Activated T-helper 1 cell treated with anti-CD3 and anti-CD28 coated beads, Interleukin-2, amount 50 U/mL, for 16 hours (primary cell): Measurements from ENCODE around the gene CCL28.
"Not testable (repeated sequence)": the region's sequence is repeated elsewhere in the genome, so short reads cannot be mapped to it uniquely, and the experiment has no call there.

Source experiments
- DNase-seq, 2 donors: peaks; one replicate each; pipeline ENCODE4 v3.0.0-alpha.2; 2020; ENCODE audit warnings: low read depth in 1 of 2, low spot score in 1 of 2

CCL28 gene, protein sequence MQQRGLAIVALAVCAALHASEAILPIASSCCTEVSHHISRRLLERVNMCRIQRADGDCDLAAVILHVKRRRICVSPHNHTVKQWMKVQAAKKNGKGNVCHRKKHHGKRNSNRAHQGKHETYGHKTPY

DNA sequence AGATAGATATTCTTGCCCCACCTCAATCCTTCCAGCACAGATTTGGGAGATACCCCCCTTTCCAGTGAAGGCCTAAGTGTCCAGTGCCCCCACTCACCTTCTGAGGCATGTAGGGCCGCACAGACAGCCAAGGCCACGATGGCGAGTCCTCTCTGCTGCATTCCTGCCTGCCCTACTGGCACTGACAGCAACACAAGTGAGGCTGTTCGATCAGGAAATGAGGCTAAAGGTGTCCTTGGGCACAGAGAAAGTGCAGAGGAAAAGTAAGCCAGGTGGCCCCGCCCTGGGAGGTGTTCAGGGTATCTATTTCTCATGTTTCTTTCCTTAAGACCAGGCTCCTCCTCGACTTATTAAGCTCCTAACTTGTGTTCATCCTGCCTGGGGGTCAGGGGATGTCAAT is at the start of gene CCL28:
Gene CCL28 (minus strand): TSS at position 236 of the 400 bp plus-strand sequence. CDS start 75 bp downstream, at position 161.
- DNase-seq: no peak

DNA sequence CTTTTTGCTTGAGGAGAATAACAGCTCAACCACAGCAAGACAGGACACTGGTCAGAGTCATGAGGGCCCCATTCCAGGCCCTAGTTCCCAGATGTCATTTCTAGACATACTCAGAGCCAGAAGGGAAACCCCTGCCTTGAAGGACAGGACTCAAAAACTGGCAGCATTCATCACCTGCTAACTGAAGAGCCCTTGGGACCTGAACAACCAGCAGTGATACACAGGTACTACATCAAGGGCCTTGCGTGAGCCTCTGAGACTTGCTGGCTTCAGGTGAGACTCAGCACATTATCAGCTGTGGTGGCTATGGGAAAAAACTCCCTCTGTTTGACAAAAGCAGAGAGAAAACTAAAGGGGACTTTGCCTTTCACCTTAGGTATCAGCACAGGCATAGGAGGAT is 48.9 kb upstream of the CCL28 start:
- no peak for DNase-seq

DNA sequence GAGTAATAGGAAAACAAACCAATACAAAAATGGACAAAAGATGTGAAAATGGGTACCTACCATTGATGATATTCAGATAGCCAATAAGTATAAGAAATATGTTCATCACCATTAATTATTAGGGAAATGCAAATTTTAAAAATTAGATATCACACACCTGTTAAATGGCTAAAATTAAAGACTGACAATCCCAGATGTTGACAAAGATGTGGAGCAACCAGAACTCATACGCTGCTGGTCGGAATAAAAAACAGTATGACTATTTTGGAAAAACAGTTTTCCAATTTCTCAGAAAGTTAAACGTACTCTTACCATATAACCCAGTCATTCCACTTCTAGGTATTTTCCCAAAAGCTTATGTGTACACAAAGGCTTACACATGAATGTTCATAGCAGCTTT is 44.4 kb upstream of the CCL28 start:
- DNase-seq: no peak

DNA sequence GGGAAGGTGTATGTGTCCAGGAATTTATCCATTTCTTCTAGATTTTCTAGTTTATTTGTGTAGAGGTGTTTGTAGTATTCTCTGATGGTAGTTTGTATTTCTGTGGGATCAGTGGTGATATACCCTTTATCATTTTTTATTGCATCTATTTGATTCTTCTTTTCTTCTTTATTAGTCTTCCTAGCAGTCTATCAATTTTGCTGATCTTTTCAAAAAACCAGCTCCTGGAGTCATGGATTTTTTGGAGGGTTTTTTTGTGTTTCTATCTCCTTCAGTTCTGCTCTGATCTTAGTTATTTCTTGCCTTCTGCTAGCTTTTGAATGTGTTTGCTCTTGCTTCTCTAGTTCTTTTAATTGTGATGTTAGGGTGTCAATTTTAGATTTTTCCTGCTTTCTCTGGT is 29.4 kb upstream of the CCL28 start:
- not testable (repeated sequence) for DNase-seq

DNA sequence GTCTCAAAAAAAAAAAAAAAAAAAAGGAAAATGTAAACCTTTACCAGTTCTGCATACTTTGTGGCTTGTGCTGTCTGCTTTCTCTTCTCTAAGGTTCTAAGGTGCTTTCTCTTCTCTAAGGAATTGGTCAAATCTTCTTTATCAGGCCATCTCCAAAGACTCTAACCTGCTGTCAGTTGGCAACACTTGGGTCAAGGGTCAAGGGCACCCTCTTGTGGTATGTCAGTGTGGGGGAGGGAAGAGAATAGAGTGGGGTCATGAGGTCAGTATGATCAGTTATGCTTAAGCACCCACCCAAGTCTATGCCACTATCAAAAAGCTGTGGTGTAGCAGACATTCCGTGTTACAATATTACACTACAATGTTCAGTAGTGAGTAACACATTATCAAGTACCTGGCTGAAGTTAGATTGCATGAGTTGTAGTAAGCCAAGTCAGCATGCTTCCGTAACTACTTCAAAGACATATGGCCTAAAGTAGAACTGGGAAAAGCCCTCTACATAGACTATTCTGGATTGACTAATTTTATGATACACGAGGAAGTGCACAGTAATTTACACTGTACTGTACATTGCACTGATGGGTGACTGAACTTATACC is 25.0 kb upstream of the CCL28 start:
- DNase-seq: no peak

DNA sequence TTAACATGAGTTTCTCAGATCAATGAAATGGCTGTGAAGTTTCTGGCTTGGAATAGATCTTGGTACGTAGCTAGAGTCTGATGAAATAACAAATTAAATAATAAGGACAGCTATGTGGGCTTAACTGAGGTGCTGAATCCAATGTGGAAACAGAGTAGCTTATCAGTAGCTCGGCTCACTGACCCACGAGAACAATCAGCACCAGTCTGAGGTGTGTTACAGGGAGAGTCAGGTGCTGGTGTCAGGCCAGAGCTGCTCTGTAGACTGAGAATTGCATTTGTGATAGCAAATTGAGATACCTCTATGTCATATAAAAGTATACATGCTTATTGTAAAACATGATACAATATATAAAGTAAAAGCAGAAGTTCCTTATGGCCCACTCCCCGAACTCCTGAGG is 21.2 kb upstream of the CCL28 start:
- no peak for DNase-seq

DNA sequence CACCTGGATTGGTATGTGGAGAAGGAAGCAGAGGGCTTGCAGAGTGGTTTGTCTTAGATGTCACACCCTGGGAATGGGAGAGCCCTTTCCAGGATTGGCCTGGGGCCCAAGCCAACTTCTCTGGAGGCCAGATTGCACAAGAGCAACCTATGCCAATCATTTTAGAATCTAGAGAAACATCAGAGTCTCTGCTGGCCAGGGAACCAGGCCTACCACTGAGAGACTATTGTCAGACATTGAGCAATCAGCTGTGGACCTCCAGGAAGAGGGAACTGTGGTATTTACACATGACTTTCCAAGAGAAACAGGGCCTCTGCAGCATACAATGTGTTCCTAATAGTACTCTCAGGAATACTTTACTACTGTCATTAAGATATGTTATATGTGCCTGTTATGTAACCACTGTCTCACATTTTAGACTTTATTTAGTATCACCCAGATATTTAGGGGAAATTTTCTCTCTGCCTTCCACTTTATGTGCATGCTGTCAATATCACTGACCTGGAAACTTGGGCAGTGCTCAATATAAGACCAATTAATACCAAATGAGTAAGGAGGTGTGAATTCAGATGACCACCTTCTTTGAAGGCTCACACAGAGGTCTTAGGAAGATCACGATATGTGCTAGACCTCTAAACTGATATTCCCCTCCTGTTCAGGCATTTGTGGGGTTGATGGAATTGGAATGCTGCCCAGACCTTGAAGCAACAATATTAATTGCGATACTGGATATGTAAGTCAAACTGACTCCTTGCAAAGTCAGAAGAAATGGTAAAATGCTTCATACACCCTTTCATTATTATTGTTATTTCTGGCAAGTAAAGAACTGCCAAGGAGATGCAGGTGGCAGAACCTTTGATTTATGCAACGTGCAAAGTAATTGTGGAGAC is 20.5 kb upstream of the CCL28 start:
- DNase-seq: no peak

DNA sequence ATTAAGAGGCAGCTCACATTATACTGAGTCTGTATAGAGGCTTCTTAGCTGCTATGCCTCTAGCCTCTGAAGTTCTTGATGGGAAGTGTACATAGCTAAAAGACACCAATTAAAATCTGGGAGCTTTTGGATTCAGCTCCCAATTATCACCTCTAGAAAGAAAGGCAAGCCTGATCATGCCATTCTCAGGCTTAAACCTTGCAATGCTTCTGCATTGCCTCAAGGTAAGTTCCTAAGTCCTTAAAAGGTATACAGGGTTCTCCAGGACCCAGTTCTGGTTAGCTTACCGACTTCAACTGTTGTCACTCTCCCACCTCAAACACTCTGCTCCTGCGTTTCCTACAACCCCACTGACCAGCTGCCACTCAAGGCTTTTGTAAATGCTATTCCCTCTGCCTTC is 17.5 kb upstream of the CCL28 start:
- no peak for DNase-seq

DNA sequence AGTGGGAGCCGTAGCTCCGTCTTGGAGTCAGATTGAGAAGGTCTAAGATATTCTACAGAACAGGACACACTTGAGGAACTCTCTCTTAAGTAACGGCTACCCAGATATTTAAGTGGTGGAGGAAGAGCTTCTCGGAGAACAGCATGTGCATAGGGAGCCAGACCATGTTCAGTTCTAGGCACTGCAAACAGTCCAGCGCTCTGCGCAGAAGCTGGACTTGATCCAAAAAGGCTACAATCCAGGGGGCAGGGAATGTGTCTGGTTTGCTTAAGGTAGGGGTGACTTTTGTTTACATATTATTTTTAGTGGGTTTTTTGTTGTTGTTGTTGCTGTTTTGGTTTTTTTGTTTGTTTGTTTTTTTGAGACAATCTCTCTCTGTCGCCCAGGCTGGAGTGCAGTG is 16.8 kb upstream of the CCL28 start:
- DNase-seq: no peak

DNA sequence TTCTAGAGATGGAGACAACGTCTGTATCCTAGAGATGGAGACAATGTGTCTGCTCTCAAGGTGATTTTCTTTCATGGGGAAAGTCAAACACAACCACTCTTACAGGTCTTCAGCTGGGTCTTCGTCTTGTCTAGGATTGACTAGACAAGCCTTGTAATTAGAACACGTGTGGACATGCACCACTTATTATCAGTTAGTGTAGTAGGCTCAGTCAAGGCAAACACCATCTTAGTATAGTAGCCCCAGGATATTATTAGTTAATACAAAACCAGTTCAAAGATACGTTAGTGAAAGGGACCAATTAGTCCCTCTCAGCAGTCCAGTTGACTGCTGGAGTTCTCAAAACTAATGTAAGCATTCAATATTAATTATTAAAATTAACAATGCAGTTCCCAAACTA is 15.1 kb upstream of the CCL28 start:
- no peak for DNase-seq

DNA sequence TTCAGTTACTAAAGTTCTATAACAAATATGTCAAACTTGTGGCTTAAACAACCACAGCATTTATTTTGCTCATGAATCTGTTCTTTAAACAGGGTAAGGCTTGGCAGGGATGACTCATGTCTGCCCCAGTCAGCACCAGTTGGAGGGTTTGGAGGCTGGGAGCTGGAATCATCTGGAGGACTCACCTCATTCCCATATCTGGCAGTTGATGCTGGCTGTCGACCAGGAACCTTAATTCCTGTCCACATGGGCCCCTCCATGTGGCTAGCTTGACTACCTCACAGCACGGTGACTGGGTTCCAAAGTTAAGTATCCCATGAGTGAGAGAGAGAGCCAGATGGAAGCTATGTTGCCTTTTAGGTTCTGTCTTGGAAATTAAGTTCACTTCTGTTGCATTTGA is 13.8 kb upstream of the CCL28 start:
- DNase-seq: no peak

DNA sequence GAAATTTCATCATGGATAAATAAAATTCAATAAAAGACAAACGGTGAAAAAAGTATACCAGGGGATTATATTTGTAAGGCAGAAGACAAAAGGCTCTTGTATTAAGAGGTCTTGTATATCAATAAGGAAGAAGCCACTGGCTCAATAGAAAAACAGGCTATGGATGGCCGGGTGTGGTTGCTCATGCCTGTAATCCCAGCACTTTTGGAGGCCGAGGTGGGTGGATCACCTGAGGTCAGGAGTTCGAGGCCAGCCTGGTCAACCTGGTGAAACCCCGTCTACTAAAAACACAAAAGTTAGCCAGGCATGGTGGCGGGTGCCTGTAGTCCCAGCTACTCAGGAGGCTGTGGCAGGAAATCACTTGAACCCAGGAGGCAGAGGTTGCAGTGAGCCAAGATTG is 10.9 kb upstream of the CCL28 start:
- DNase-seq: not testable (repeated sequence)

DNA sequence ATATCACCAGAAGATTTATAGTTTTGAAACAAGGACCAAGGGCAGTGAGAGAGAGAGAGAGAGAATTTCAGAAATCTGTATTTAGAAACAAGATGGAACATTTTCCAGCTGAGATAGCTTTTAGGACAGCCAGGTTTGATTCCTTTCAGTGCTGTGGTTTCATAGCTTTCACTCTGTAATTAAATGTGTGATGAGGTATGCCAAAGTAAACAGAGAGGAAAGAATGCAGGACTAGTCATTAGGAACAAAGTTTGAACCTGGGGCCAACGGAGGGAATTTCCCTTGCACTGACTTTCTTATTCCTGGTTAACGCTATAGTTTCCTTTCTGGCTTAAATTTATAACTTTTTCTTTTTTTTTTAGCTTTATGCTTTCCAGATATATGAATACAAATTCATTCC is 10.0 kb upstream of the CCL28 start:
- no peak for DNase-seq

DNA sequence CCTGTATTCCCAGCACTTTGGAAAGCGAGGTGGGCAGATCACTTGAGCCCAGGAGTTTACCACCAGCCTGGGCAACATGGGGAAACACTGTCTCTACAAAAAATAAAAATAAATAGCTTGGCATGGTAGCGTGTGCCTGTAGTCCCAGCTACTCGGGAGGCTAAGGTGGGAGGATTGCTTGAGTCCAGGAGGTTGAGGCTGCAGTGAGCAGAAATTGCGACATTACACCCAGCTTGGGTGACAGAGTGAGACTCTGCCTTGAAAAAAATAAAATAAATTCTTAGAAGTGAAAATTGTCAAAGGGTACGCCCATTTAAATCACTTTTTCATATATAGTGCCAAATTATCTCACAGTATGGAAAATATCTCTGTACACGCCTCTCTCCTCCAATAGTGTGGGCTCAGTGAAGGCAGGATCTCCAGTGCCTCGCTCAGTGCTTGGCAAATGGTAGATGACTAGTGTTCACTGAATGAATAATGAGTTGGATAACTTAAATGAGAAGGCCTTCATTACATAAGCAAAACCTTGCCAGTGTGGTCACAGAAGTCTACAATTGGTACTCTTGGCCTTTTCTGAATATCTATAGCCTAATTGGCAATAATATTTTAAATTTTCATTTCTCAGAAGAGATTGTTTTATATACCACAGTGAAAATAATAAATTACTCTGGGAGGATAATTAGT is 9.4 kb upstream of the CCL28 start:
- no peak for DNase-seq

DNA sequence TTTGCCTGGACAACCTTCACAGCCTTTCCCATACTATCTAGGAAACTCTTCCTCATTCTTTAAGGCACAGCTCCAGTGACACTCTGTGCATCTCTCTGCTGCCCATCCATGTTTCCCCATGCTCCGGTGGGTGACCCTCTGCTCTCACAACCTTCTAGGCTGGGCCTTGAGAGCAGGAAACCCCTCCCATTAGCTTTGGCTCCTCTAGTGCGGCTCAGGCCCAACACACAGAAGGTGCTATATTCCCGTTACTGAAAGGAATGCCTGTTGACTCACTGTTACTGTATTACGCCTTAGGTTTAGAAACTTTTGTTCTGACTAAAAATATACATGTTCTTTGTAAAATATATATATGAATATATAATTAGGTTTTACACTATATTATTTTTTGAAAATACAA is 8.1 kb upstream of the CCL28 start:
- DNase-seq: no peak

DNA sequence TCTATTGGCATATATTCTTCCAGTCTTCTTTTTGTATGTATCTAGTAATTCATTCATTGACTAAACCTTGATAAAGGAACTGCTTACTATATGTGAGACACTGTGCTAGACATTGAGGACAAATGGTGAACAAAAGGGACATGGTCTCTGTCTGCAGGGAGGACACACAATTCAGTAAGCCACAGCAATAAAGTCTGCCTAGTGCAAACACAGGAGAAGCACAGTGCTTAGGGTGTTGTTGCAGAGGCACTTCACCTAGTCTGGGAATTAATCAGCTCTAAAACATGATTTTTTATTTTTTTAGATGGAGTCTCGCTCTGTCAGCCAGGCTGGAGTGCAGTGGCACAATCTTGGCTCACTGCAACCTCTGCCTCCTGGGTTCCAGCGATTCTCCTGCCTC is 6.4 kb upstream of the CCL28 start:
- DNase-seq: no peak

DNA sequence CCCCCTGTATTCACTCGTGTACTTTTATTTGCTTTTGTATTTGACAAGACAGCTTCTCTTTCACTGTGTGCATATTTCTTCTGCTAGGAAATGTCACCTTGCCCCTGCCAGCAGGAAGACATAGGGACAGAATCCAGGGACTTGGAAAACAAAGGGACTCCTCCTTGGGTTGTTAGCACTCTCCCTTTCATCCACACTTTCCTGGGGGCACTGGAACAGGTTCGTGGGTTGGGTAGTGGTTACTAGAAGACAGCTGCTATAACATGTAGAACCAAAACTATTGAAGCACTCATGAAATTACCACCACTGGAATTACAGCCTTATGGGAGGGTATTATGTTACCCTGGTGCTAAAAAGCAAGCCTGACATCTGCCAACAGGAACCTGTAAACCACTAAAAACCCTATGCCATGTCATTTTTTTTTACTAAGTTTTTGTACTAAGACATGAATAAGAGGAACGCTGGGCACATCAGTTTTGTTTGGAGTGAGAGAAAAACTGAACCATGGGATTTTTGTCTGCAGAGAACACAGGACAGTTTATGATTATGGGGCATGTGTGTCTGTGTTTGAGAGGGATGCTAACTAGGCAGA is 4.7 kb upstream of the CCL28 start:
- DNase-seq: no peak

DNA sequence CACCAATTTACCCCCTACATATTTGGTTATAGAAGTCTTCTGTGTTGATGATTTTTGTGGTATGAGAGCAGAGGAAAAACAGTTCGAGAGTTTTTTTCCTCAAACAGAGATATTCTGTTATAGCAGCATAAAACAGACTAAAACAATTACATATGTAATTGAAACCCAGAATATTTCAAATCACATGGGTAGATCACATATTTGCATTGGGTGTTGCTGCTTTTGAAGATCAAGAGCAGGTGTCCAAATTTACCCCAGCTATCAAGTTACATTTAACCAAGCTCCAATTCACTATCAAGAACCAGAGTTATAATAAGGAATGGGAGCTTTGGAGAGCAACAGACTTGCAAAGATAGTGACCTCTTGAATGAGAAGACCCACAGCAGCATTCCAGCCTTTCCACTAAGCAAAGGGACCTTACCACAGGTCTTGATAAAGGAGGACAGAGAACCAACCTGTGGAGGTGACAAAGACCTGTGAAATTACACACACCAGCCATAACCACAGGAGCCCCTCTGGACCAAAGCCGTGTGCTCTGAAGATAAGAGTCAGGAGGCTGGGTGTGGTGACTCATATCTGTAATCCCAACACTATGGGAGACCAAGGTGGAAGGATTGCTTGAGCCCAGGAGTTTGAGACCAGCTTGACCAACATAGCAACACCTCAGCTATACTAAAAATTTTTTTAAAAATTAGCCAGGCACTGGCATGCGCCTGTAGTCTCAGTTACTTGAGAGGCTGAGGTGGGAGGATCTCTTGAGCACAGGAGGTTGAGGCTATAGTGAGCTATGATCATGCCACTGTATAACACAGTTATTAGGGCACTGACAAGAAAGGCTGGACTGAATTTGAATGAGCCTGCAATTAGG is 4.0 kb upstream of the CCL28 start:
- no peak for DNase-seq

DNA sequence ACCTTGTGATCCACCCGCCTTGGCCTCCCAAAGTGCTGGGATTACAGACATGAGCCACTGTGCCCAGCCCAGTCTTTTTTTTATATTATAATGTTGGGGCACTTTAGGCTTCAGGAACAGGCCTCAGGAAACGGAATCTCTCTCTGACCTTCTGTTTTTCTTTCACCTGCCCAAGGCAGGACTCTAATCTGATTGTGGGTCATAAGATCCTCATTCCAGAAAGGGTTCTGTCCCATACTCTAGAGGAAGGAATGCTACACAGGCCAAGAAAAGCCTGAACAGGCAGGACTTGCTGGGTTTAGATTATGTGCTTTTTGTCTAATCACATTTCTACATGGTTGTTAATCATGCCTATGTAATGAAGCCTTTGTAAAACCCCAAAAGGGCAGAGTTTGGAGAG is 1.8 kb upstream of the CCL28 start:
- no peak for DNase-seq

DNA sequence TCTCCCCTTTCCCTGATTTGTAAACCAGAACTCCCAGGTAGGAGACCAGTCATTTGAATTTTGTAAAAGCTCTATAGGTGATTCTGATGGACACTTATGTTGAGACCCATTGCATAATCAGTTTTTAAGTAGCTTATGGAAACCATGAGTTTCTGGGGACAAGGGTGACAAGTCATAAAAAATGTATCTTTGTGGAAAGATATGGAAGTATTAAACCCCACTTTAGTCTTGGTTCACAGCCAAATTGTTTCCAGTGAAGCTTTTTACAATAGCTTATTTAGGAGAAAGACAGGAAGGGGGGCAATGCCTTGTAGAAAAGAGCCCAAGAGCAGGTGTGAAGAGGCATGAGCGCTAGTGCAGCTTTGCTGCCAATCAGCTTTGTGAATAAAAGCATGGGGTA is 453 bp upstream of the CCL28 start:
- no peak for DNase-seq

DNA sequence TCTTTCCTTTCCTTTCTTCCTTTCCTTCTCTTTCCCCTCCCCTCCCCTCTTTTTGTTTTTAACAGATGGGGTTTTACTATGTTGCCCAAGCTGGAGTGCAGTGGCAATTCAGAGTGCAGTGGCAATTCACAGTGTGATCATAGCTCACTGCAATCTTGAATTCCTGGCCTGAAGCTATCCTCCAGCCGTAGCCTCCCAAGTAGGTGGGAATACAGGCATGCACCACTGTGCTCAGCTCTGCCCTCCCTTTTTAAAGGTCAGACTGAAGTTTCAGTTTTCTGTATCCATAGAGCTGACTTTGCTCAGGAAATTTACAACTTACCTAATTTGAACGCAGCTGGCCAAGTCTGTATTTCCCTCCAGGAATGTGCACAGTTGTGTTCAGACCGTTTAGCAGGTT is 696 bp downstream of the CCL28 start:
- no peak for DNase-seq
